Activated T-cell treated with anti-CD3 and anti-CD28 coated beads for 24 hours (primary cell): Measurements from ENCODE around the gene RAB41.
A peak's percentile ranks its signal among the peaks of the same experiment; 100 is the strongest.
"Not testable (repeated sequence)": the region's sequence is repeated elsewhere in the genome, so short reads cannot be mapped to it uniquely, and the experiment has no call there.

Source experiments
- DNase-seq: peaks from one replicate; pipeline ENCODE4 v3.0.0-alpha.2; 2020; ENCODE audit warnings: low read depth

RAB41 gene

DNA sequence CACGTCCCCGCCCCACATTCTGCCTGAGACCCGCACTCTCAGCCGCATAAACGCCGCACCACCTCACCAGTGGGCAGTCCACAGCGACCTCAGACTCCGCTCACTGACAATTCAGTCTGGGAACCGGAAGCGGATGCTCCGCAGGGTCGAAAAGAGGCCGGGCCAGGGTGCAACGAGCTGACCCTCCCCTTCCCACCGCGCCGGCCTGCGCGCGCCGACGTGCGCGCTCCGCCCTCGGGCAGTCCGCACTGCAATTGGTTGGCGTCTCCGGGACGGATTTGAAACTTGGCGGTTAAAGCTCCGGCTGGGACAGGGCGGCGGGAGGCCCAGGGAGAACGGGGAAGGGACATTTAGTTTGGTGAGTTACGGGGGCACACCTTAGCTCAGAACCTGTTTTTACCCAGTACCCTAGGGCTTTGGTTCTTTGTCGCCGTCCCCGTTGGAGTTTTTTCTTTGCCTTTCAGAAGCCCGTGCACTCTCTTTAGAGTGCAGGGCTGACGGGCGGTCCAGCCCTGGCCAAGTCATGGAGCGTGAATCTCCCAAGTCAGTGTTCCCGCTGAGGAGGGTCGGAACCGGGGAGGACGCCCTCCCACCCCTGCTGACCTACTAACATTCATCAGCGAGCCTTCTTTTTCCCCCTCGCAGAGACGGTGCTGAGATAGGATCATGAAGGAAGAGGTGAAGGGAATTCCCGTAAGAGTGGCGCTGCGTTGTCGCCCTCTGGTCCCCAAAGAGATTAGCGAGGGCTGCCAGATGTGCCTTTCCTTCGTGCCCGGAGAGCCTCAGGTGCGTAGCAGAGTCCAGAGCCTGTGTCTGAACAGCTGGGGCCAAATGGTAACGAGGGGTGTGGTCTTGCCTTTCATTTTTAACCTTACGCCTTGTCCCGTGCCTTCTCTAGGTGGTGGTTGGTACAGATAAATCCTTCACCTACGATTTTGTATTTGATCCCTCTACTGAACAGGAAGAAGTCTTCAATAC lies 8.1 kb downstream of the RAB41 start, which contains the start of the genes KIF4A and PDZD11:
Gene KIF4A (plus strand): TSS at position 312 of the 978 bp plus-strand sequence. CDS start 355 bp downstream, at position 667.
Gene PDZD11 (minus strand): TSS at position 135 of the 978 bp plus-strand sequence. CDS start 586 bp downstream, outside the sequence.
- DNase-seq = peak; percentile 69

DNA sequence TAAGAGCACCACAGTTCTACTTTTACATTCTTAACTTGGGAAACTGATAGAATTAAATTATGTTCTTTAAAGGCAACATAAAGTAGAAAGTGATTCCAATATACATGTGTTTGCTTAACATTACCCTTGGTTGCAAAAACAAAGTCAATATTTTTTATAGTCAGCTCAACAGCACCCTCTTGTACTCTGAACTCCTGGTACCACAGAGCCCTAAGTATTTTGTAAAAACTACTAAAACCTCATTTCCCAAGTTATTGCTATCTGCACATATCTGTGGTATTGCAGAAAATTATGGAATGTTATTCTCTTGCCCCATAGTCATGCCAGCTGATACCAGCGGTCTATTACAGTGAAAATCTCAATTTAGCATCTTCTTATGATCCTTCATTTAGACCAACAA lies 10.8 kb downstream of the RAB41 start:
- DNase-seq = no peak

DNA sequence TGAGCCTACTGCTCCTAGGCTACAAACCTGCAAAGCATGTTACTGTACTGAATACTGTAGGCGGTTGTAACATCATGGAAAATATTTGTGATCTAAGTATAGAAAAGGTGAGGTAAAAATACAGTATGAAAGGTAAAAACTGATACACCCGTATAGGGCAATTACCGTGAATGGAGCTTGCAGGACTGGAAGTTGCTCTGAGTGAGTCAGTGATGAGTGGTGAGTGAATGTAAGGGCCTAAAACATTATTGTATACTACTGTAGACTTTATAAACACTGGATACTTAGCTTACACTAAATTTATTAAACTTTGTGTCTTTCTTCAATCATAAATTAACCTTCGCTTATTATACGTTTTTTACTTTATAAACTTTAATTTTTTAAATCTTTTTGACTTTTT lies 11.6 kb downstream of the RAB41 start:
- DNase-seq = no peak

DNA sequence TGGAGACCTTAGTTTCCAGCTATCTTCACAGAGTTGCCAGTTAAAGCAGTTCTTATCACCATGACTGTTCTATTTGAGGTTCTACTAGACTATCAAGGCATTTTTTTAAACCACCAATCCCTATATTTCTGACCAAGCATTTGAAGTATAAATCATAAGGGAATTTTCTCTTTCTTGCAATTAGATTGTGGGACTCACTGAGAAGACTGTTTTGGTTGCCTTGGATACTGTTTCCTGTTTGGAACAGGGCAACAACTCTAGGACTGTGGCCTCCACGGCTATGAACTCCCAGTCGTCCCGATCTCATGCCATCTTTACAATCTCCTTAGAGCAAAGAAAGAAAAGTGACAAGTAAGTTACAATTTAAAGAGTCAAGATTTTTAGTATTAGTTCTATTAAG lies 19.7 kb downstream of the RAB41 start:
- no peak for DNase-seq

DNA sequence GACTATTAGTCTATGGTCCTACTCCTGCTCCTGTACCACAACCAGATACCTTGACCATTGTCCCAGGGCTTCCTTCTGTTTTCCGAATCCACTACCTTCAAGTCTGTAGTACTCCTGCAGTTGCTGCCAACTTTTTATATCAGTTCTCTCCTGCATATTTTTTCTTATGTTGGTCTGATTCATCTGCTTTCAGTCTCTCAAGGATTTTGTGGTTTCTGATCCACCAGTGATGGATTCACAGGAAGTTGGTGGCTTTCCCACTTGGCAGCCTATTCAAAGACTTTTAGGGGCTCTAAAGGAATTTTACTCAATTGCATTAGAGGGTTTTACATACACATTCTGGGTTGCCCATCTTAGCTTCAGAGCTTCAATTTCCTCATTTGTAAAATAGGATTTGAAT lies 31.5 kb downstream of the RAB41 start:
- DNase-seq = no peak

DNA sequence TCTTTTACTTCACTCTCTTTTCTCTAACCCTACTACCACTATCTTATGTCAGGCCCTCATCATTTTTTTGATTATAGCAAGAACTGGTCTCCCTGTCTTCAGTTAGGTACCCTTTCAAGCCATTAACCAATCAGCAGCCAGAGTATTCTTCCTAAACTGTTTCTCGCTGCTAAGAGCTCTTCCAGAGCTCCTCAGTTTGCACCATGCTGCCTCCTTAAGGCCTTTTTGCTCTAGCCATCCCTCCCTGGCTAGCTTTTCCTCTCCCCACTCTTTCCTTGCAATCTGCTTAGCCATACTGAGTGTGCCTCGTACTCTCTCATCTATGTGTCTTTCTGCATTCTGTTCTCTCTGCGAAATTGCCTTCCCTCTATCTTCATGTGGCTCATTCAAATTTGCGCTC lies 40.8 kb downstream of the RAB41 start:
- DNase-seq = no peak

DNA sequence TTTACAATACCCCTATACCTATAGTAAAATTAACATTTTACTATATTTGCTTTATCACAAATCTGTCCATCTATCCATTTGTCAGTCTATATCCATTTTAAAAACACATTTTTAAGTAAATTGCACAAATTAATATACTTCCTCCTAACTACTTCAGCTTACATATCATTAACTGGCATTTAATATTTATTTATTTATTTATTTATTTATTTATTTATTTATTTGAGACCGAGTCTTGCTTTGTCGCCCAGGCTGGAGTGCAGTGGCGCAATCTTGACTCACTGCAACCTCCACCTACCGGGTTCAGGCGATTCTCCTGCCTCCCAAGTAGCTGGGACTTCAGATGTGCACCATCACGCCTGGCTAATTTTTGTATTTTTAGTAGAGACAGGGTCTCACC lies 41.7 kb downstream of the RAB41 start:
- DNase-seq = not testable (repeated sequence)

DNA sequence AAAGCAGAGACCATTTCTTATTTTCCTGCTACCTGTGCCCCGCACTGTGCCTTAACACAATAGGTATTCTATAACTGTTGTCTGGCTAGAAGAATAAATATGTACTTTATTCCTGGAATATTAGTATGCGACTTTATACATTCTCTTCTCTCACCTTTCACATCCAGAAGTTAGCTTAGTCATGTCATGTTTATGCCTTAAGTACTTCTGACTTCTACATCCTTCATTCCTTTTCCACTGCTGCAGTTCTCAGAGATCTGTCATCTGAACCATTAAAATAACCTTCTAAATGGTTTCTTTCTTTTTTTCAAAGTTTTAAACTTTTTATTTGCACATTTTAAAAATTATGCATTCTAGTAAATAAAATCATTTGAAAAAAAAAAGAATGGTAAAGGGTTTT lies 42.4 kb downstream of the RAB41 start:
- no peak for DNase-seq

DNA sequence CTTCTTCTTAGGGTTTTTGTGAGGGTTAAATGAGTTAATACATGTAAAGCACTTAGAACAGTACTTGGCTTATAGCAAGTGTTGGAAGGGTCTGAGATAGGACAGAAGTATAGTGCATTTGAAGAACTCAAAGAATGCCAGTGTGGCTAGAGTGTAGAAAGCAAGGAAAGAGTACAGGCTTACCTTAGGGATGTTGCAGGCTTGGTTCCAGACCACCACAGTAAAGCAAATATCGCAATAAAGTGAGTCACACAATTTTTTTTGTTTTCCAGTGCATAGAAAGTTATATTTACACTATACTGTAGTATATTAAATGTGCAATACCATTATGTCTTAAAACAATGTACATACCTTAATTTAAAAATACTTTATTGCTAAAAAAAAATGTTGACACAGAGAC lies 49.2 kb downstream of the RAB41 start:
- DNase-seq = no peak

DNA sequence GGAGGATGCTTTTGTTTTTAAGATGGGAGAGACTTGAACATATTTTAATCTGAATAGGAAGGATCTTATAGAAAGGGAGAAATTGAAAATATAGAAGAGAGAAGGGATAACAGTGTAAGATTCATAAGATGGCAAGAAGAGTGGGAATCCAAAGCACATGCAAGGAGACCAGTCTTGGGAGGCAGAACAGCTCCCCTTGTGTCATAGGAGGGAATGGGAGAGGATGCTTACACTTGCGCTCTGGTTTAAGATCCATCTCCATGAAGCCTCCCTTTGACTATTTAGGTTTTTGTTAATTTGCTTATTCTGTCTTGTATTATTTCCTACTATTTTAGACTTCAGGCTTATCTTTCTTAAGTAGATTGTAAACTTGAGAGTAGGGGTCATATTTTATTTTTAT lies 50.6 kb downstream of the RAB41 start:
- DNase-seq = no peak
